ENCODE data around the gene AGO1.
"Not testable (repeated sequence)": the region's sequence is repeated elsewhere in the genome, so short reads cannot be mapped to it uniquely, and the experiment has no call there.

AGO1 gene

GRCh38 chr1:35866991-35867390, 16.0 kb upstream of the AGO1 start:
- Histone ChIP-seq H3K36me3 (no peaks in the 10 kb centered on the region), H3K27me3 (no peaks in the 10 kb centered on the region), H4K20me1 (no peaks in the 10 kb centered on the region), H3K4me3 (no peak overlapping the region), H3K4me2 (no peak overlapping the region), H3K9me3 (no peaks in the 10 kb centered on the region), H3K9ac (no peak overlapping the region), H3K27ac (no peak overlapping the region), H3K4me1 (no peaks in the 10 kb centered on the region)
- TF ChIP-seq Cebpa-rat (IDR thresholded peaks at IDR 0.05) = no peak

GRCh38 chr1:35869245-35869950, 13.6 kb upstream of the AGO1 start:
- H3K4me2 ChIP-seq, H3K27me3 ChIP-seq, H3K27ac ChIP-seq, H3K4me3 ChIP-seq, H3K9me3 ChIP-seq, H3K9ac ChIP-seq, H3K4me1 ChIP-seq, H4K20me1 ChIP-seq, H3K36me3 ChIP-seq: not testable (repeated sequence)

GRCh38 chr1:35870651-35871309, 12.2 kb upstream of the AGO1 start:
- Histone ChIP-seq H4K20me1 (no peaks in the 10 kb centered on the region), H3K9ac (no peak overlapping the region), H3K27me3 (no peaks in the 10 kb centered on the region), H3K4me1 (no peaks in the 10 kb centered on the region), H3K36me3 (no peaks in the 10 kb centered on the region), H3K27ac (no peak overlapping the region), H3K9me3 (no peaks in the 10 kb centered on the region), H3K4me2 (no peak overlapping the region), H3K4me3 (no peak overlapping the region)
- TF ChIP-seq Cebpa-rat (IDR thresholded peaks at IDR 0.05) = no peak

- no peak overlapping the region for H3K4me2 ChIP-seq
- no peak overlapping the region for H3K4me3 ChIP-seq
- no peaks in the 10 kb centered on the region for H3K4me1 ChIP-seq
- H3K9ac ChIP-seq = no peak overlapping the region
- H3K27ac ChIP-seq = no peak overlapping the region
- no peaks in the 10 kb centered on the region for H3K27me3 ChIP-seq
- no peaks in the 10 kb centered on the region for H3K36me3 ChIP-seq
- H4K20me1 ChIP-seq = no peaks in the 10 kb centered on the region
- TF ChIP-seq Cebpa-rat (IDR thresholded peaks at IDR 0.05) = no peak
- no peaks in the 10 kb centered on the region for H3K9me3 ChIP-seq
Measured at GRCh38 chr1:35873243-35873750, 9.7 kb upstream of the AGO1 start.

- not testable (repeated sequence) for H3K4me3 ChIP-seq, H3K4me2 ChIP-seq, H3K4me1 ChIP-seq, H3K27me3 ChIP-seq, H3K9ac ChIP-seq, H3K9me3 ChIP-seq, H3K36me3 ChIP-seq, H4K20me1 ChIP-seq, H3K27ac ChIP-seq
Measured at GRCh38 chr1:35874115-35874514, 8.9 kb upstream of the AGO1 start.

- Histone ChIP-seq H3K27ac (no peak overlapping the region), H4K20me1 (no peaks in the 10 kb centered on the region), H3K9me3 (no peaks in the 10 kb centered on the region), H3K4me2 (no peak overlapping the region), H3K9ac (no peak overlapping the region), H3K4me3 (no peak overlapping the region), H3K27me3 (no peaks in the 10 kb centered on the region), H3K36me3 (no peaks in the 10 kb centered on the region), H3K4me1 (no peaks in the 10 kb centered on the region)
- no peak for TF ChIP-seq Cebpa-rat (IDR thresholded peaks at IDR 0.05)
Measured at GRCh38 chr1:35876988-35877387, 6.0 kb upstream of the AGO1 start.

GRCh38 chr1:35881850-35882273, 1.1 kb upstream of the AGO1 start:
- Histone ChIP-seq H3K27ac (no peak overlapping the region), H3K9me3 (no peaks in the 10 kb centered on the region), H3K4me2 (no peak overlapping the region), H3K4me1 (peaks cover 31% of the 10 kb centered on the region), H3K36me3 (no peaks in the 10 kb centered on the region), H4K20me1 (peaks cover 28% of the 10 kb centered on the region), H3K27me3 (no peaks in the 10 kb centered on the region), H3K4me3 (no peak overlapping the region), H3K9ac (no peak overlapping the region)
- no peak for TF ChIP-seq Cebpa-rat (IDR thresholded peaks at IDR 0.05)

GRCh38 chr1:35882586-35882944, 444 bp upstream of the AGO1 start:
- peak overlapping the region; percentile 26; the same call in 1 of the 2 replicates for H3K4me2 ChIP-seq
- TF ChIP-seq Cebpa-rat (IDR thresholded peaks at IDR 0.05) = no peak
- H3K9ac ChIP-seq = no peak overlapping the region

GRCh38 chr1:35883635-35884101, 659 bp downstream of the AGO1 start:
- H3K27me3 ChIP-seq = no peaks in the 10 kb centered on the region
- peak overlapping the region; percentile 85 for H3K27ac ChIP-seq
- H3K9me3 ChIP-seq = no peaks in the 10 kb centered on the region
- peak overlapping the region; percentile 99 for H3K4me3 ChIP-seq
- peaks cover 40% of the 10 kb centered on the region for H3K4me1 ChIP-seq
- no peak for TF ChIP-seq Cebpa-rat (IDR thresholded peaks at IDR 0.05)
- H3K4me2 ChIP-seq = peak overlapping the region; percentile 90
- H4K20me1 ChIP-seq = peaks cover 46% of the 10 kb centered on the region
- peaks cover 6% of the 10 kb centered on the region for H3K36me3 ChIP-seq
- H3K9ac ChIP-seq = peak overlapping the region; percentile 92

More at GRCh38 chr1:35882586-35882944, 444 bp upstream of the AGO1 start:
- Histone ChIP-seq H3K4me3 (no peak overlapping the region), H3K4me1 (peaks cover 38% of the 10 kb centered on the region), H4K20me1 (peaks cover 35% of the 10 kb centered on the region), H3K9me3 (no peaks in the 10 kb centered on the region), H3K27ac (no peak overlapping the region), H3K36me3 (no peaks in the 10 kb centered on the region), H3K27me3 (no peaks in the 10 kb centered on the region)

GRCh38 chr1:35884934-35885333, 1.9 kb downstream of the AGO1 start:
- H3K4me2 ChIP-seq = peak overlapping the region; percentile 90
- H3K9me3 ChIP-seq = no peaks in the 10 kb centered on the region
- H3K36me3 ChIP-seq = peaks cover 19% of the 10 kb centered on the region
- H3K4me3 ChIP-seq = no peak overlapping the region
- TF ChIP-seq Cebpa-rat (IDR thresholded peaks at IDR 0.05) = no peak
- H4K20me1 ChIP-seq = peaks cover 56% of the 10 kb centered on the region
- peaks cover 40% of the 10 kb centered on the region for H3K4me1 ChIP-seq
- 0 out of 2 replicates have a peak overlapping the region, but pooled peaks have one; percentile 24 for H3K9ac ChIP-seq
- no peaks in the 10 kb centered on the region for H3K27me3 ChIP-seq
- no peak overlapping the region for H3K27ac ChIP-seq

Data from BLaER1 (cell line).